ENCODE results near the gene PSD4.

PSD4 gene

GRCh38 chr2:113217455-113218282, 43.9 kb downstream of the PSD4 start:
- no peak for DNase-seq
- no peak overlapping the region for H3K4me3 ChIP-seq (ENCODE audit: low read depth, low read length)
- no peak overlapping the region for H3K27ac ChIP-seq
- H3K36me3 ChIP-seq = no peaks in the 10 kb centered on the region
- no peaks in the 10 kb centered on the region for H3K9me3 ChIP-seq (ENCODE audit: severe bottlenecking)
- no peaks in the 10 kb centered on the region for H3K27me3 ChIP-seq (ENCODE audit: insufficient read depth, low read depth, severe bottlenecking)
- TF ChIP-seq CTCF (IDR thresholded peaks at IDR 0.05; ENCODE audit: low read depth, low read length) = no peak

GRCh38 chr2:113218283-113219091, 44.7 kb downstream of the PSD4 start:
- DNase-seq = no peak
- Histone ChIP-seq H3K36me3 (no peaks in the 10 kb centered on the region), H3K27ac (no peak overlapping the region), H3K9me3 (ENCODE audit: severe bottlenecking) (no peaks in the 10 kb centered on the region), H3K27me3 (ENCODE audit: insufficient read depth, low read depth, severe bottlenecking) (no peaks in the 10 kb centered on the region), H3K4me3 (ENCODE audit: low read depth, low read length) (no peak overlapping the region)
- TF ChIP-seq CTCF (IDR thresholded peaks at IDR 0.05; ENCODE audit: low read depth, low read length) = no peak

DNA sequence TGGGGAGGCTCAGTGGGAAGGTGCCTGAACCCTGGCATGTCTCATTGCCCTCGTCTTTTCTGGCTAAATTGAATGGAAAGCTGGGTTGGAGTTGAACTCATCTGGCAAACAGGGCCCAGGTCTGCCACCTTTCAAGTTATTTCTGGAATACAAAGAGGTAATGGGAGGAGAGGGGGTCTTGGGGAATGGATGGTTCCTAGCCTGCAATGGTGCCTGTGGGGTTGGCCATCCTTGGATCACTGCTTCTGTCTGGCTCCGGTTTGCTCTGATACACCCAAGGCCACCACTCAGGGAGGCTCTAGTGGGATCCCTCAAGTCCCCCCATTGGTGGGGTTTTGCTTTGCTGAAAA, 45.3 kb downstream of the PSD4 start:
- Histone ChIP-seq H3K27me3 (ENCODE audit: insufficient read depth, low read depth, severe bottlenecking) (no peaks in the 10 kb centered on the region), H3K4me3 (ENCODE audit: low read depth, low read length) (no peak overlapping the region), H3K27ac (no peak overlapping the region), H3K36me3 (no peaks in the 10 kb centered on the region), H3K9me3 (ENCODE audit: severe bottlenecking) (no peaks in the 10 kb centered on the region)
- no peak for TF ChIP-seq CTCF (IDR thresholded peaks at IDR 0.05; ENCODE audit: low read depth, low read length)
- DNase-seq = no peak

DNA sequence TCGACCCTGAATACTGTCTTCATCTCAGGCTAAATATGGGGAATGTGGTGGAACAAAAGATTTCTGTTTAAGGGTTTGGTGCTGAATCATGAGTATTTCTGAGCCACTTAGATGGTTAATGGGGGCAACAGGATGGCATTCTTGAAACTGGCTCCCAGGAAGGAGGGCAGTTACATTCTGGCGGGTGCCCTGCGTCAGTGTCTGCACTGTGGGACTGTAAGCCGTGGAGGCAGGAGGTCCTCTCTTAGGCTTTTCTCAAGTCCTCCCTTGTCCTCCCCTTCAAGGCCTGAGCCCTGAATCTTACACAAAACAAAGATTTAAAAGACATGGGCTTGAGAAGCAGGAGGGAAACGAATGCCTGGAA, 45.7 kb downstream of the PSD4 start:
- Histone ChIP-seq H3K27ac (no peak overlapping the region), H3K4me3 (ENCODE audit: low read depth, low read length) (no peak overlapping the region), H3K9me3 (ENCODE audit: severe bottlenecking) (no peaks in the 10 kb centered on the region), H3K36me3 (no peaks in the 10 kb centered on the region), H3K27me3 (ENCODE audit: insufficient read depth, low read depth, severe bottlenecking) (no peaks in the 10 kb centered on the region)
- DNase-seq = no peak
- no peak for TF ChIP-seq CTCF (IDR thresholded peaks at IDR 0.05; ENCODE audit: low read depth, low read length)

- Histone ChIP-seq H3K36me3 (no peaks in the 10 kb centered on the region), H3K27ac (no peak overlapping the region), H3K4me3 (ENCODE audit: low read depth, low read length) (no peak overlapping the region), H3K9me3 (ENCODE audit: severe bottlenecking) (no peaks in the 10 kb centered on the region), H3K27me3 (ENCODE audit: insufficient read depth, low read depth, severe bottlenecking) (no peaks in the 10 kb centered on the region)
- no peak for TF ChIP-seq CTCF (IDR thresholded peaks at IDR 0.05; ENCODE audit: low read depth, low read length)
- DNase-seq = no peak
These were observed 46.3 kb downstream of the PSD4 start for GRCh38 chr2:113219889-113220641.
